A204.1 (cell line): Measurements from ENCODE around the gene JAG2.

Experiments used
- FAIRE-seq: peaks from 2 replicates; lab custom pipeline; 2012; peaks lifted over from hg19 to GRCh38; lab: Jason Lieb, UNC

JAG2 gene

GRCh38 chr14:105168496-105168978 is at the start of gene JAG2:
Gene JAG2 (minus strand): TSS chr14:105168776. CDS start chr14:105168420, 356 bp downstream.
- FAIRE-seq: no peak

- FAIRE-seq: no peak
Observed at GRCh38 chr14:105217774-105218173, 49.2 kb upstream of the JAG2 start.

- no peak for FAIRE-seq
Observed at GRCh38 chr14:105216490-105217247, 48.1 kb upstream of the JAG2 start.

GRCh38 chr14:105215602-105216001 is 47.0 kb upstream of the JAG2 start:
- FAIRE-seq: no peak

- FAIRE-seq: no peak
Observed at GRCh38 chr14:105214324-105214915, 45.8 kb upstream of the JAG2 start.

GRCh38 chr14:105213361-105213760 is 44.8 kb upstream of the JAG2 start:
- no peak for FAIRE-seq

- no peak for FAIRE-seq
Observed at GRCh38 chr14:105212541-105213300, 44.1 kb upstream of the JAG2 start.

GRCh38 chr14:105211758-105212089 is 43.1 kb upstream of the JAG2 start:
- FAIRE-seq: no peak

GRCh38 chr14:105211086-105211757 is 42.6 kb upstream of the JAG2 start:
- FAIRE-seq: no peak

GRCh38 chr14:105210266-105211025 is 41.9 kb upstream of the JAG2 start:
- no peak for FAIRE-seq

- FAIRE-seq: no peak
Observed at GRCh38 chr14:105209646-105210045, 41.1 kb upstream of the JAG2 start.

- no peak for FAIRE-seq
Observed at GRCh38 chr14:105209091-105209490, 40.5 kb upstream of the JAG2 start.

- FAIRE-seq: no peak
Observed at GRCh38 chr14:105208738-105209075, 40.1 kb upstream of the JAG2 start.

GRCh38 chr14:105207996-105208737 is 39.6 kb upstream of the JAG2 start:
- FAIRE-seq: no peak

- FAIRE-seq: no peak
Observed at GRCh38 chr14:105207460-105207901, 38.9 kb upstream of the JAG2 start.

GRCh38 chr14:105206873-105207272 is 38.3 kb upstream of the JAG2 start:
- no peak for FAIRE-seq

GRCh38 chr14:105205673-105206208 is 37.2 kb upstream of the JAG2 start:
- no peak for FAIRE-seq

- FAIRE-seq: no peak
Observed at GRCh38 chr14:105204931-105205672, 36.5 kb upstream of the JAG2 start.

GRCh38 chr14:105204206-105204930 is 35.8 kb upstream of the JAG2 start:
- FAIRE-seq: no peak

GRCh38 chr14:105203701-105204100 is 35.1 kb upstream of the JAG2 start:
- no peak for FAIRE-seq
